Activated T-helper 1 cell treated with Interleukin-2 at 50 U/mL for 16 hours (primary cell): Measurements from ENCODE around the gene MC2R.
"Not testable (repeated sequence)": the region's sequence is repeated elsewhere in the genome, so short reads cannot be mapped to it uniquely, and the experiment has no call there.

Experiments used
- DNase-seq: peaks from one replicate; pipeline ENCODE4 v3.0.0-alpha.2; 2020; ENCODE audit warnings: low read depth

The MC2R gene

DNA sequence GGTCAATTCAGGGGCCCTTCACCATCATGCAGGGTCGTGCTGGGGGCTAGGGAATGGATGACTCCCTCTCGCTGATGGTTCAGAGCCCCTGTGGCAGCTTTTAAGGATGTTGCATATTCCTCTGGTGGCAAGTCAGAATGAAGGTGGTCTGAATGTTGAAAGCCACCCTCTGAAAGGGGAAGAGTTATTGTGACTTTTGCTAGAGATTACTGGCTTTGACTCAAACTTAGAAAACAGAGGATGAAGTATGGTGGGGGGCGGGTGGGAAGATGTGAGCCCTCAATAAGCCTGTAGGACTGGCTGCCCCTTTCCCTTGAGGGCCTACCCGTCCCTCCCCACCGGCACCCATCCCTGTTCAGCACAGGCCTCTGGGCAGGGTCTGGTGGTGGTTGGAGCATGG lies 23.2 kb downstream of the MC2R start:
- no peak for DNase-seq

DNA sequence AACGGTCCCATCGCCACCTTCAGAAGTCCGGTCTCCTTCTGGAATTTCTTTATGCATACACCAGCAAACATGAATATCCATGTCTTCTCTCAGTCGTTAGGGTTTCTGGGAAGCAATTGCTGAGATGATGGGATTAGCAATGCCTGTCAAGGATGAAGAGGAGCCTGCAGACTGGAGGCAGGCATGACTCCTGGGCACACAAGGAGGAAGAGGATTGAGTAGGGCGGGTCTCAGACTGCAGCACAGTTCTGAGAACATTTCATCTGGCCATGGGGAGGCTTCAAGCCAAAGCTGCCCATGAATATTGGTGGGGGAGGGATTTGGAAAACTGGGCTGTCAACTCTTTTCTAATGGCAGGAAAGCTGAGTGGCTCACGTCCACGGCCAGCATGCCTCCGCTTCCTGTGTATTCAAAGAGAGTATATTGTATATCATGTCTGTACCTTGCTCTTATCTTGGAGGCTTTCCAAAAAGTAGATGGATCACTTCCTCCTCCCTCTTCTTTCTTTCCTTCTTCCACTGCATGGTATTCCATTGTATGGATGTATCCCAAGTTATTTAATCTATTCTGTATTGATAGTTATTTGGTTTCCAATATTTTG lies 24.5 kb downstream of the MC2R start:
- DNase-seq = no peak

DNA sequence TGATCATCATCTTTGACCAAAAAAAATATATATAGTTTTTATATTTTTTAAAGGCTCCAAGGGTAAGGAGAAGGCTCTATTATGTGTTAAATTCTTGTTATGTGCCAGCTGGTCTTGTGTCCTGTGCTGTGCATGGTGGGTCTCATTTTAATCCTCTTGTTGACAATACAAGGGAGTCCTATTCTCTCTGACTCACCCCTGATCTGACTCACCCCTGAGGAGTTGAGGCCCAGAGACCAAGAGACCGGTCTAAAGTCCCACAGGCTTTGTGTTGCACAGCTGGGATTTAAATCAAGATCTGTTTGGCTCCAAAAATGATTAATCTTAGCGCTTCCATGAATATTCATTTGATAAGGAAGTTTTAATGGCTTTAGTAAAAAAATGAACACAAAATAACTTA lies 25.7 kb downstream of the MC2R start:
- DNase-seq = no peak

DNA sequence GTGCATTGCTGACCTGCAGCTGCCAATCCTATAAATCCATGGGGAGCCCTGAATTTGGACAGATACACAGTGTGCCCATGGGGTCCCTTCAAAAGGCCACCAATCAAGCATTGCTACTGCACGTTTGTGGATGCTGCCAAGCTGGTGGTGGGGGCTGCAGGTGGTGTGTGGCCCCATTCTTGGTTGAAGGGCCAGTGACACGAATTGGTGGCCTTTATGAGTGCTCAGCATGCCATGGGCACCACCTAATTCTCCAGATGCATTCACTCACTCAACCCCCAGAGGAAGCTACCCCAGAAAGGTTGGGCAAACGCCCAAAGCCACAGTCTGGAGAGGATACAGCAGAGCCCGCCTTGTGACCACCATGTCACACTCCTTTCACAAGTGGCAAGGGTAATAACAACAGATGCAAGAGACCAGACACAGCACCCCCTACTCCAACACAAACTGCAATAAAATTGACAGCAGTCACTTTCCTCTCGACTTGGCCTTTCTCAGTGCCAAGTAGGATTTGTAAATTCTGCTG lies 27.1 kb downstream of the MC2R start:
- DNase-seq = no peak

DNA sequence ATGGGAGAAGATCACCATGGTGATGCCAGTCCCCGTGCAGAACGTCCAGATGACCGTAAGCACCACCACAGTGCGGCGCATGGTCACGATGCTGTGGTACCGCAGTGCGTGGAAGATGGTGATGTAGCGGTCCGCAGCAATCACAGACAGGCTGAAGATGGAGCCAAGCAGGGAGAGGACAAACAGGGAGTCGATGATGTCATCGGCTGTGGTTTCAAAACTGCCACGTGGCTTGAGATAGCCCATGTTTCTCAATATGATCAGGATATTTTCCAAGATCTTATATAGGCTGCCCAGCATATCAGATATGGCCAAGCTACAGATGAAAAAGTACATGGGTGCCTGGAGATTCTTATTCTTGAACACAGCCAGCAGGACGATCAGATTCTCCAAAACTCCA lies 30.3 kb downstream of the MC2R start:
- DNase-seq = no peak

DNA sequence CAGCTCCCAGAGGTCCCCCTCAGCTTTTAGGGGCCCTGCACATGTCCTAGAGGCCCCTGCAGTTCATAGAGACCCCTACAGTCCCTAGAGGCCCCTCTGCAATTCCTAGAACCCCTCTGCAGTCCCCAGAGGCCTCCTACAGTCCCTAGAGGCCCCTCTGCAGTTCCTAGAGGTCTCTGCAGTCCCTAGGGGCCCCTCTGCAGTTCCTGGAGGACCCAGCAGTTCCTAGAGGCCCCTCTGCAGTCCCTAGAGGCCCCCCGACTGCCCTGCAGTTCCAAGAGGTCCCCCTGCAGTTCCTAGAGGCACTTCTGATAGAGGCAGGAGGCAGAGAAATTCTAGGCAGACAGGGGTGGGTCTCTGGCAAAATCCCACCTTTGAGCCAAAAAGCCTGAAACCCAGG lies 35.4 kb downstream of the MC2R start:
- DNase-seq = no peak

DNA sequence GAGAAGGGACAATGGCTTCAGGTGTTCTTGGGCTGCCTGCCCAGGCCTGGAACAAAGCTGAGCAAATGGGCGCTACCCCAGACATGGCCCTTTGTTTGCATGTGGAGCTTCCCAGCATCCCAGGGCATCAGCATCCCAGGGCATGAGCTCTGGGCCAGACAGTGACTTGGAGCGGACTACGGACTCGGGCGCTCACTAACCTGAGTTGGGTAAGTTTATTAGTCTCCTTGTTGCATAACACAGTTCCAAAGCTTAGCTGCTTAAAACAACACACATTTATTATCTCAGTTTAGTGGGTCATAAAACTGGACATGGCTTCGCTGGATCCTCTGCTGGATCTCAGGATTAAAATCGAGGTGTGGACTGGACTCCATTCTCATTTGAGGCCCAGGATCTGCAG lies 35.8 kb downstream of the MC2R start:
- no peak for DNase-seq

DNA sequence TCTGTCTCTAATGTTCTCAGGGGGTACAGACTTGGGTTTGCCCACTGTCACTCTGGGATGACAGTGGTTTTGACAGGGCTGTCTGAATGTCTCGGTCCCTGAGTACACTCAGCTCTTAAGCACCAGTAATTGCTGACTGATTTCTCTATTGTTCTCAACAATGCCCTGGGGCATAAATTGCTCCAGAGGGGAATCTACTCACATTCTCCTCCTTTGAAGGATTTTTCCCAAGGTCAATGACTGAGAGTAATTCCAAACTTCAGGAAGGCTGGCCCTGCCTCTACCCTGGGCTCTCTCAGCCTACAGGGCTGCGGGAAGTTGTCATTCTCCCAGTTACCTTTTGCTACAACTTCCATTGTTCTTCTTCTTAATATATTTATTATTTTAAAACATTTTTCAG lies 36.5 kb downstream of the MC2R start:
- DNase-seq = no peak

DNA sequence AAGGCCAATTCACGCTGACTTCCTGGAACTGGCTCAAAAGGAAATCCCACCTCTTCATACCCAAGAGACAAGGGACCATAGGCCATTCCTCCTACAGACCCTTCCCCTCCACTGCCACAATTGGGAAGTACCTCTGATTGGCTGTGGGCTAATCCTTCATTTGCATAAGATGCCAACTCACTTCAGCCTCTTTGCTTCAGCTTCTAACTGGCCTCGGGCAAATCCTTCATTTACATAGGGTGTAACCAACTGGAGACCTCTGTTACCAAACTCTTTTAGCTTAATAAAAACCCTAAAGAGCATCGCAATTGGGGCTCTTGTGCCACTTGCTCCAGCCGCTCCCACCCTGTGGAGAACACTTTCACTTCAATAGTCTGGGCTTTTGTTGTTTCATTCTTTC lies 38.2 kb downstream of the MC2R start:
- no peak for DNase-seq

DNA sequence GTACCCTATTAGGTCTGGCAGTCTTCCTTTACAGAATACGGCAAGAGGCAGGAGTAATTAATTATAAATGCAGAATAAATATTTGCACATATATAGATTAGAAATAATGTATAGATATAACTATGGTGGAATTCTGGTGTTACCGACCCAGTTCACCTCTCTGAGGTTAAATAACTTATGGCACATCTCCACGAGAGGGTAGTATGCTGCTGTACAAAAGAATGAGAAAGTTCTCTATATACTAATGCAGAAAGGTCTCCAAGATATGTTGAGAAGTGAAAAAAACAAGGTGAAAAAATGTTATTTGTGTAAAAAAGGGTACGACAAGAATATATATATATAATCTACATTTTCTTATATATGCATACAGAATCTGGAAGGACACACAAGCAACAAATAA lies 40.8 kb downstream of the MC2R start:
- DNase-seq = no peak

DNA sequence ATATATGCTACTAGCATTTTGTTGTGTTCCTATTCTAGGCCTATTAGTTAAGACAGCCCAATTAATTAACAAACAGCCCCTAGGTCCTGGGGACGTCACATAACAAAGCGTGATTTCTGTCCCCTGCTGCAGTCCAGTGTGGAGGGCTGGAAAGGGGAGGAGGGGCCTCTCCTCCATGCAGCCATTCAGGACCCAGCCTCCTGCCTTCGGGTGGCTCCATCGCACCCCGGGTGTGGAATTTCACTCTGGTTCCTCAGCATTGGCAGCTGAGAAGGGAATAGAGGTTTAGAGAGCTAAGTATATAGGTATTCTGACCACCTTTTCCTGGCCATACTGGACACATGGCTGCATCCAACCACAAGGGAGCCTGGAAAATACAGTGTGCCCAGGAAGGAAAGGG lies 42.4 kb downstream of the MC2R start:
- DNase-seq = no peak

DNA sequence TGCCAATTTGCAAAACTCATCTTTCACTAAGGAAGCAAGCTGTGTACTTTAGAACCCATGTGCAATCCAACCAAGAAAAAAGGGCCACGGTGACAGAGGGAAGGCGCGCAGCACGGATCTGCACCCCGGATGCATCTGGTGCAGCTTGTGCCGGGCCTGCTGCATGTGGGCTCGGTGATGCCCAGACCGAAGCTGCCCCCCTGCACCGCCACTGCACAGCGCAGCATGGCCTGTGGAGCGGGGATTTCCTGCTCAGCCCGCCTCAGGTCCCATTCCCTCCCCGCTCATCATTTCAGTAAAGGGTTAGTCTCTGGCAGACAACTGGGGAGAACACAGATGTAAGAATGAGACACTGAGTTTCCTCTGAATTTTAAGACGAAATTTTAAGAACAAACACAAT lies 43.0 kb downstream of the MC2R start:
- no peak for DNase-seq

DNA sequence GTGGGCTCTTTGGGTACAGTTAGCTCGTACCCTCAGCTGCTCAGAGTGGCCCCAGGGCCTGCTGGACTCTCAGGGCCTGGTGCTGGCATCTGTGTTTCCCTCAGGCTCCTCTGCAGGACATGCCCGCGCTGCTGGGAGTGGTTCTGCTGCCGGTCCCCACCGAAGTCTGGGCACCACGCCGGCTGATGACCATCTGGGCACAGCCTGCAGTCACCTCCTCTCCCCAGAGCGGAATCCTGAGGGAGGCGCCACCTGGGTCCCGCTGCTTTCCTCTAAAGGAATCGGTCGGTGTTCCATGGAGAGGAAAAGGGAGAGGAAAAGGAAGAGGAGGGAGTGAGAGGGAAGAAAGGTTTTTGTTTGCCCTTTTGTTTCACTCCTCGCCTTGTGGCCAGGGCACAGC lies 43.6 kb downstream of the MC2R start:
- DNase-seq = no peak

DNA sequence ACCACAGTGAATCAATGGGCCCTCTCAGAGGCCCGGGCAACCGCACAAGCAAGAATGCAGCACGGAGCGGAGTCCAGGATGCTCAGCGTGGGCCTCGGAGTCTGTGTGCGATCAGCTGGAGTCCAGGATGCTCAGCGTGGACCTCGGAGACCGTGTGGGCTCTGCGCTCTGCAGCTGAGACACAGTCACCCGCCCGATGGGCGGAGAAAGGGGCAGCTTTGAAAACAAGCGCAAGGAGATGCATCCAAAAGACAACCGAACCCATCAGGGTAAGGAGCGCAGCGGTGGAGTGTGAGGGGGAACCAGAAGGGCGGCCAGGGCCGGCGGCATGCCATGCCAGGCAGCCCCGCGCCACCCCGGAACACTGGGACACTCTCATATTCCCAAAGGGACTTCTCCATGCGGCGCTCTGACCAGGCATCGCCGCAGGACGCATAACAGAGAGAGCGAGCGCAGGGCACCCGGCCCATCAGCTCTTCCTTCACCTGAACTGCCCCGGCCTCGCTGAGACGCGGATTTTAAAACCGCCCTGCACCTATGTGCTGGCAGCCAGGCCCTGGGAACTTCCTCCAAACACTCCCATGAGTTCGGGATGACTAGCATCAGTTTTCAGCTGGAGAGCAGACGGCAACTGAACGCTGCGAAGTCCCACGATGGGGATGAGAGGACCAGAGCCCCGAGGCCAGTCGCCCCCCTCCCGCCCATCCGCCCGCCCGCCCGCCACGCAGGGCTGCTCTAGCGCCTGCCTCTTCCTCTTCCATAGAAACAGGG lies 46.6 kb downstream of the MC2R start:
- no peak for DNase-seq

DNA sequence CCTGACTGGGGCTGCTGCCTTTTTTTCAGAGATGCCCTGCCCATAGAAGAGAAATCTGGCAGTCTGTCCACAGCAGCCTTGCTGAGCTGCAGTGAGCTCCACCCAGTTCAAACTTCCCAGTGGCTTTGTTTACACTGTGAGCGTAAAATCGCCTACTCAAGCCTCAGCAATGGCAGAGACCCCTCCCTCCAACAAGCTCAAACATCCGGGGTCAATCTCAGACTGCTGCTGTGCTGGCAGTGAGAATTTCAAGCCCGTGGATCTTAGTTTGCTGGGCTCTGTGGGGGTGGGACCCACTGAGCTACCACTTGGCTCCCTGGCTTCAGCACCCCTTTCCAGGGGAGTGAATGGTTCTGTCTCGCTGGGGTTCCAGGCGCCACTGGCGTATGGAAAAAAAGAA lies 52.4 kb downstream of the MC2R start:
- DNase-seq = not testable (repeated sequence)

DNA sequence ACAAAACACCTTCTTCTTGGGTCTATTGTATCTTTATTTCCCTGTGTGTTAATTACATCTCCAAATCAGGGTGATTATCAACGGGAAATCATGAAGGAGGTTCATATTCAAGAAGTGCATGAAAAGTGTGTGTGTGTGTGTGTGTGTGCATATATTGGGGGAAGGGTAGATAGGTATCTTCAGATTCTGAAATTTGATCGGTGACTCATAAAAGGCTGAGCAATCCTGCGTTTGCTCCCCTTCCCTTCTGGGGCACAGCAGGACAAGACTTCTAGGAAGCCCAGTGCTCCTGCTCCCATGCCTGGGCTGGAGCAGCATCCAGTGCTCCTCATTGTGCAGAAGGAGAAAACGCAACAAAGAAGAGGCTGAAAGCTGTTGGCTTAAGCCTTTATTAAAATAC lies 65.5 kb downstream of the MC2R start:
- no peak for DNase-seq

DNA sequence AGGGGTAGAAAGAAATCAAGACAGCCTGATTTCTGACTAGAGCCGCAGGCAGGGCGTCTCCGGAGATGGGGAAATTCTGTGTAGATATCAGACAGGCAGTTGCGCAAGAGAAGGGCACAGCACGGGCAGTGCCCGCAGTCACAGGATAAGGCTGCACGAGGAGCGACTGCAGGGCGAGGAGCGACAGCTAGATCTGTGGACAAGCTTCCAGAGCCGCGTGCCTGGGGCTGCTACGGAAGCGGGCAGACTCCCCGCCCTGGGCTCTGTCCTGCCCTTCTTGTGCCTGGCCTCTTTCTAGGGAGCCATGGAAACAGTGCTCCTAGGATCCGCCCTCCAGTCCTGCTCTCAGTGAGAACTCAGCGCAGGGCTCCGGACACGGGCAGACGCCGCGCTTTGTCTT lies 78.8 kb downstream of the MC2R start:
- DNase-seq = no peak

DNA sequence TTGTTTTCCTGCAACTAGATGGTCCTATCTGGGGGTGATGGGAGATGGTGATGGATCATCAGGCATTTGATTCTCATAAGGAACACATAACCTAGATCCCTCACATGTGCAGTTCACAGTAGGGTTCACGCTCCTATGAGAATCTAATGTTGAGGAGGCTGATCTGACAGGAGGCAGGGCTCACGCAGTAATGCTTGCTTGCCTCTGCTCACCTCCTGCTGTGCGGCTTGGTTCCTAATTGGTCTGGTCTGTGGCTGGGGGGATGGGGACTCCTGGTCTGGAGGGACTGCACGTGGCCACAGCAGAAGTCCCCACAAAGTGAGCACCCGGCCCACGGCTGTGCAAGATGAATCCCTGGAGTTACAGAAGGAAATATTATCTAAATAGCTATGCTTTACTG lies 80.1 kb downstream of the MC2R start:
- DNase-seq = no peak

DNA sequence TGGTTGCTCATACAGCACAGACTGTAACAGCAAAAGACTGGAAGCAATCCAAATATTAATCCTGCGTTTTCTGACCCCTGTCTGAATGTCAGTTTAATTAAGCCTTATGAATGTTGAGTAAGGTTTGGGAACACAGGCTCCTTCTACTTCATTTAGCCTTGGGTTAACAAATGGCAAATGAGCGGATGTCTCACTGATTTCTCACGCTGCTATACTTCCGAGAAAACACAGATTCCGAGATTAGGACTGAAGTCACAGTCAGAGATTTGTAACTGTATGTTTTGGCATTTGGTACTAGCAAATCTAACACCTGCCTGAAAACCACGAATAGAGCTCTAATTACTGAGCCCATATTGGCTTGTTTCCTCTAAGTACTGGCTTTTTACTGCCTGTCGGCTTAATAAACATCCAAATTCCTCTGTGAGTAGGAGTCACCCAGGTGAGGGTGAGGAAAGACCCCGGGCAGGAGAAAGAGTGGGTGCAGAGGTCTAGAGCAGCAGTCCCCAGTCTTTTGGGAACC lies 80.8 kb downstream of the MC2R start:
- DNase-seq = no peak
